Endothelial cell of umbilical vein (primary cell): Measurements from ENCODE around the gene KRTAP19-1. TPM values are rescaled to one million over a fixed set of nuclear protein-coding genes. Genes with fewer than 3 reads are reported as not detected.

ENCODE experiments used
- BruUV-seq: library from RNA; stranded (reverse); fragments of 400-500 nt; replicated peaks from 2 replicates; lab custom pipeline; 2021; lab: Mats Ljungman, UMichigan
- CTCF ChIA-PET: fragments of 300-600, 350-600 bp; sonication (Branson Sonifier 250); formaldehyde crosslinking; loops from one replicate; lab custom pipeline; 2021; ENCODE audit warnings: antibody characterized with exemption, inconsistent platforms; lab: Charles Lee
- POLR2A ChIA-PET: fragments of 300-600, 350-600 bp; sonication (Branson Sonifier 250); formaldehyde crosslinking; loops from one replicate; lab custom pipeline; 2021; ENCODE audit warnings: antibody characterized with exemption, inconsistent platforms; lab: Charles Lee
- DNase-seq: peaks from one replicate; pipeline ENCODE4 v3.0.0-alpha.2; 2011; ENCODE audit warnings: low read depth, low spot score
- FAIRE-seq: peaks from 2 replicates; lab custom pipeline; 2011; peaks lifted over from hg19 to GRCh38; lab: Jason Lieb, UNC
- H2AFZ ChIP-seq: 2 replicates; pipeline ENCODE4 v1.6.0; 2012; ENCODE audit warnings: low read depth, low read length, control low read depth, inconsistent platforms
- H3K27ac ChIP-seq: 2 replicates; pipeline ENCODE4 v1.5.1; 2011; ENCODE audit warnings: low read depth, mild to moderate bottlenecking, control low read depth, low read length, moderate library complexity; ENCODE audit not compliant: insufficient read depth
- H3K27me3 ChIP-seq, 2 experiments: 2 replicates each; pipeline versions ENCODE4 v1.6.0 to v1.6.1; 2011; ENCODE audit warnings: low read length in 2 of 2, mixed read lengths in 1 of 2; ENCODE audit not compliant: control insufficient read depth in 2 of 2, insufficient read depth in 2 of 2
- H3K36me3 ChIP-seq, 2 experiments: 2 replicates in 1 of 2; 3 replicates in 1 of 2; pipeline ENCODE4 v1.5.1; 2011; ENCODE audit warnings: low read length in 2 of 2, mild to moderate bottlenecking in 1 of 2, moderate library complexity in 1 of 2; ENCODE audit not compliant: control insufficient read depth in 2 of 2, insufficient read depth in 2 of 2; ENCODE audit errors: extremely low read depth in 1 of 2
- H3K4me1 ChIP-seq: 3 replicates; pipeline ENCODE4 v1.5.1; 2011; ENCODE audit warnings: mild to moderate bottlenecking, low read length; ENCODE audit not compliant: control insufficient read depth, insufficient read depth; ENCODE audit errors: extremely low read depth
- H3K4me2 ChIP-seq: 2 replicates; pipeline ENCODE4 v1.6.1; 2011; ENCODE audit warnings: low read length, control low read depth, mixed read lengths; ENCODE audit not compliant: insufficient read depth
- H3K4me3 ChIP-seq, 3 experiments: fragments of 200-600 bp in 1 of 3; sonication (generic), shearing (Covaris generic) in 1 of 3; replicated peaks in 1 of 3; 2 replicates each; pipeline ENCODE4 v1.5.1; 2011 to 2016; ENCODE audit warnings: control low read depth in 3 of 3, low read length in 3 of 3, mild to moderate bottlenecking in 2 of 3, inconsistent platforms in 1 of 3, low read depth in 1 of 3, moderate library complexity in 1 of 3; ENCODE audit not compliant: insufficient read depth in 1 of 3
- H3K79me2 ChIP-seq: 2 replicates; pipeline ENCODE4 v1.6.0; 2012; ENCODE audit warnings: low read length, inconsistent platforms; ENCODE audit not compliant: control insufficient read depth, insufficient read depth
- H3K9ac ChIP-seq: replicated peaks from 2 replicates; pipeline ENCODE3; 2011; ENCODE audit warnings: low read length, control low read depth; ENCODE audit not compliant: insufficient read depth; ENCODE audit errors: extremely low read depth
- H3K9me1 ChIP-seq: replicated peaks from 3 replicates; pipeline ENCODE4 v1.6.0; 2011; ENCODE audit warnings: mild to moderate bottlenecking, low read length; ENCODE audit not compliant: control insufficient read depth, insufficient read depth; ENCODE audit errors: extremely low read depth
- H3K9me3 ChIP-seq: replicated peaks from 2 replicates; pipeline ENCODE4 v1.5.1; 2012; ENCODE audit warnings: low read length, inconsistent platforms; ENCODE audit not compliant: control insufficient read depth, insufficient read depth
- H4K20me1 ChIP-seq: replicated peaks from 2 replicates; pipeline ENCODE3; 2011; ENCODE audit warnings: mild to moderate bottlenecking, low read length; ENCODE audit not compliant: control insufficient read depth, insufficient read depth; ENCODE audit errors: extremely low read depth
- EZH2 ChIP-seq: IDR thresholded peaks from 2 replicates; pipeline ENCODE4 v1.6.1; 2012; ENCODE audit warnings: borderline replicate concordance, low read depth, mild to moderate bottlenecking, moderate library complexity, low read length, inconsistent platforms; ENCODE audit not compliant: severe bottlenecking
- FOS ChIP-seq: IDR thresholded peaks from 2 replicates; pipeline ENCODE4 v1.6.1; 2011; ENCODE audit warnings: mild to moderate bottlenecking, low read length, moderate library complexity, borderline replicate concordance; ENCODE audit not compliant: insufficient read depth
- GATA2 ChIP-seq: IDR thresholded peaks from 2 replicates; pipeline ENCODE4 v1.7.0; 2011; ENCODE audit warnings: low read depth, mild to moderate bottlenecking, moderate library complexity, mixed read lengths, low read length; ENCODE audit not compliant: insufficient read length, insufficient read depth
- JUN ChIP-seq: IDR thresholded peaks from 2 replicates; pipeline ENCODE4 v1.6.1; 2011; ENCODE audit warnings: borderline replicate concordance, low read depth; ENCODE audit not compliant: insufficient read length, insufficient read depth
- MYC ChIP-seq: IDR thresholded peaks from one replicate; pipeline ENCODE4 v1.6.1; 2011; ENCODE audit warnings: mild to moderate bottlenecking, low read depth, low read length
- POLR2A ChIP-seq: IDR thresholded peaks from 2 replicates; pipeline ENCODE4 v1.6.1; 2012; ENCODE audit warnings: low read depth, mild to moderate bottlenecking, control low read depth, low read length
- POLR2AphosphoS5 ChIP-seq: IDR thresholded peaks from 2 replicates; pipeline ENCODE4 v1.6.1; 2012; ENCODE audit warnings: low read depth, mild to moderate bottlenecking, control low read depth, low read length, moderate library complexity; ENCODE audit not compliant: insufficient read depth
- dilution Hi-C: fragments of 300-500 bp; cut with MboI; formaldehyde crosslinking; loops from one replicate; pipeline ENCODE4 v1.15.0; 2019; ENCODE audit warnings: low sequenced_read_pairs; ENCODE audit not compliant: extremely low pct_ligation_motif_present
- intact Hi-C: fragments of 100-400 bp; cut with micrococcal nuclease; formaldehyde crosslinking; loops from one replicate; pipeline ENCODE4 v1.10.0; 2022
- polyA plus RNA-seq, 4 experiments: library from polyadenylated mRNA; depleted of rRNA in 3 of 4; stranded (reverse) in 3 of 4; unstranded in 1 of 4; fragments of >200 nt; gene quantifications; 2 replicates each; pipeline versions ENCODE4 v1.2.1 to v1.2.3, GENCODE V29; 2011 to 2012; ENCODE audit warnings: missing spikeins in 1 of 4
- total RNA-seq: library from RNA; stranded (reverse); gene quantifications from 2 replicates; pipeline ENCODE4 v1.2.3, GENCODE V29; 2021
- TF ChIP-seq, protein P1 (sequence below), 2 donors: IDR thresholded peaks; 1 replicate in 1 of 2; 2 replicates in 1 of 2; pipeline ENCODE4 v1.5.1; 2011; ENCODE audit warnings: low read length in 2 of 2, mild to moderate bottlenecking in 2 of 2, moderate library complexity in 2 of 2, control low read depth in 1 of 2, inconsistent platforms in 1 of 2, low read depth in 1 of 2; ENCODE audit not compliant: insufficient read depth in 1 of 2; ENCODE audit errors: extremely low read depth in 1 of 2
- TF ChIP-seq, protein P2 (sequence below): IDR thresholded peaks from 2 replicates; pipeline ENCODE4 v1.6.1; 2011; ENCODE audit not compliant: insufficient read depth, insufficient read length

The KRTAP19-1 gene
- total and polyA plus RNA-seq, 2 donors (not counting 3 experiments of a cell fraction or from before 2014, with no cell fraction given), result not detected

- ChIA-PET CTCF (no interaction called here), POLR2A (no interaction called here)
- no TSS peak for BruUV-seq
- Histone ChIP-seq H3K4me2 (no peak overlapping the region), H3K4me1 (no peaks in the 10 kb centered on the region), H3K9me3 (peaks cover 1% of the 10 kb centered on the region), H2AFZ (no peak overlapping the region), H3K27me3 (no peaks in the 10 kb centered on the region), H3K36me3 (no peaks in the 10 kb centered on the region), H4K20me1 (no peaks in the 10 kb centered on the region), H3K4me3 (no peak overlapping the region), H3K9me1 (no peaks in the 10 kb centered on the region), H3K79me2 (no peaks in the 10 kb centered on the region), H3K27ac (no peak overlapping the region), H3K9ac (no peak overlapping the region)
- dilution Hi-C loops (no loop called here), intact Hi-C loops (no loop called here)
- FAIRE-seq (no peak), DNase-seq (no peak)
- no peak for TF ChIP-seq GATA2
- TF ChIP-seq, protein P1, sequence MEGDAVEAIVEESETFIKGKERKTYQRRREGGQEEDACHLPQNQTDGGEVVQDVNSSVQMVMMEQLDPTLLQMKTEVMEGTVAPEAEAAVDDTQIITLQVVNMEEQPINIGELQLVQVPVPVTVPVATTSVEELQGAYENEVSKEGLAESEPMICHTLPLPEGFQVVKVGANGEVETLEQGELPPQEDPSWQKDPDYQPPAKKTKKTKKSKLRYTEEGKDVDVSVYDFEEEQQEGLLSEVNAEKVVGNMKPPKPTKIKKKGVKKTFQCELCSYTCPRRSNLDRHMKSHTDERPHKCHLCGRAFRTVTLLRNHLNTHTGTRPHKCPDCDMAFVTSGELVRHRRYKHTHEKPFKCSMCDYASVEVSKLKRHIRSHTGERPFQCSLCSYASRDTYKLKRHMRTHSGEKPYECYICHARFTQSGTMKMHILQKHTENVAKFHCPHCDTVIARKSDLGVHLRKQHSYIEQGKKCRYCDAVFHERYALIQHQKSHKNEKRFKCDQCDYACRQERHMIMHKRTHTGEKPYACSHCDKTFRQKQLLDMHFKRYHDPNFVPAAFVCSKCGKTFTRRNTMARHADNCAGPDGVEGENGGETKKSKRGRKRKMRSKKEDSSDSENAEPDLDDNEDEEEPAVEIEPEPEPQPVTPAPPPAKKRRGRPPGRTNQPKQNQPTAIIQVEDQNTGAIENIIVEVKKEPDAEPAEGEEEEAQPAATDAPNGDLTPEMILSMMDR (IDR thresholded peaks at IDR 0.05; ENCODE audit: extremely low read depth in 1 of 2, insufficient read depth in 1 of 2, low read depth in 1 of 2, low read length in 2 of 2), result peak in 1 of 2 donors; percentile 21
Measured at GRCh38 chr21:30434033-30434631, 46.0 kb downstream of the KRTAP19-1 start.

- Histone ChIP-seq H3K27ac (no peak within 1 kb of the TSS), H3K36me3 (no peaks in the 10 kb centered on the region), H2AFZ (no peak within 1 kb of the TSS), H3K4me3 (no peak within 1 kb of the TSS), H3K9me3 (no peaks in the 10 kb centered on the region), H3K4me2 (no peak within 1 kb of the TSS), H3K9ac (no peak within 1 kb of the TSS), H3K27me3 (no peaks in the 10 kb centered on the region), H3K9me1 (no peaks in the 10 kb centered on the region), H3K79me2 (no peaks in the 10 kb centered on the region), H3K4me1 (no peaks in the 10 kb centered on the region), H4K20me1 (no peaks in the 10 kb centered on the region)
- CTCF ChIA-PET, result no interaction called here
- TF ChIP-seq, protein P2, sequence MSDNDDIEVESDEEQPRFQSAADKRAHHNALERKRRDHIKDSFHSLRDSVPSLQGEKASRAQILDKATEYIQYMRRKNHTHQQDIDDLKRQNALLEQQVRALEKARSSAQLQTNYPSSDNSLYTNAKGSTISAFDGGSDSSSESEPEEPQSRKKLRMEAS, result no peak
- no peak for TF ChIP-seq EZH2
- TF ChIP-seq, protein P1 (IDR thresholded peaks at IDR 0.05; ENCODE audit: extremely low read depth in 1 of 2, insufficient read depth in 1 of 2, low read depth in 1 of 2, low read length in 2 of 2), result no peak
- TF ChIP-seq FOS, result no peak
- TF ChIP-seq GATA2, result no peak
- no peak for TF ChIP-seq POLR2A
- no peak for TF ChIP-seq JUN
- no peak for TF ChIP-seq MYC
- TF ChIP-seq POLR2AphosphoS5, result no peak
- FAIRE-seq (no peak), DNase-seq (no peak)
- intact Hi-C loops (no loop called here), dilution Hi-C loops (no loop called here)
- no TSS peak for BruUV-seq
- POLR2A ChIA-PET, result no interaction called here
Measured at GRCh38 chr21:30430170-30430655, 50.0 kb downstream of the KRTAP19-1 start, which contains the start of gene KRTAP13-4. Gene KRTAP13-4 (plus strand): TSS chr21:30430220. CDS start chr21:30430276, 56 bp downstream.
